Kidney capillary endothelial cell (primary cell): ENCODE data around the gene CALHM3.
"Not testable (repeated sequence)": the region's sequence is repeated elsewhere in the genome, so short reads cannot be mapped to it uniquely, and the experiment has no call there.

Source experiments
- DNase-seq: peaks from one replicate; pipeline ENCODE4 v3.0.0-alpha.2; 2018; ENCODE audit warnings: low spot score

The CALHM3 gene, protein sequence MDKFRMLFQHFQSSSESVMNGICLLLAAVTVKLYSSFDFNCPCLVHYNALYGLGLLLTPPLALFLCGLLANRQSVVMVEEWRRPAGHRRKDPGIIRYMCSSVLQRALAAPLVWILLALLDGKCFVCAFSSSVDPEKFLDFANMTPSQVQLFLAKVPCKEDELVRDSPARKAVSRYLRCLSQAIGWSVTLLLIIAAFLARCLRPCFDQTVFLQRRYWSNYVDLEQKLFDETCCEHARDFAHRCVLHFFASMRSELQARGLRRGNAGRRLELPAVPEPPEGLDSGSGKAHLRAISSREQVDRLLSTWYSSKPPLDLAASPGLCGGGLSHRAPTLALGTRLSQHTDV

DNA sequence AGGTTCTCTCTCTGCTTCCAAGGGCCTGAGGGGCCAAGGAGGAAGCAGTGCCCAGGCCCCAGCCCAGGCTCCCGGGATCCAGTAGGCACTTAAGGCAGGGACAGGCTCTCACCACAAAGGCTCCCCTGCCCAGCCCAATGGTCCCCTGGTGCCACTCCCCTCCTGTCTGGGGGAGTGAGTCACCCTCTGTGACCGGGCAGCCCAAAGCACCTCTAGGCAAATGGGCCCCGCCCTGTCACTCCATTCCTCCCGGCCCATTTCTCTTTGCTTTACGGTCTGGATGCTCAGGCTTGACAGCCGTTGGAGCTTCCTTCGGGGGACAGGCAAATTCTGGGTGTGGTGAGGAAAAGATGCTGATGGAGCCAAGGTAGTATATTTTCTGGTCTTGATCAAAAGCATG lies at the start of gene CALHM3:
CALHM3 (minus strand) TSS at position 106 of the 400 bp plus-strand sequence. CDS start 208 bp downstream, outside the sequence.
- DNase-seq, result no peak

DNA sequence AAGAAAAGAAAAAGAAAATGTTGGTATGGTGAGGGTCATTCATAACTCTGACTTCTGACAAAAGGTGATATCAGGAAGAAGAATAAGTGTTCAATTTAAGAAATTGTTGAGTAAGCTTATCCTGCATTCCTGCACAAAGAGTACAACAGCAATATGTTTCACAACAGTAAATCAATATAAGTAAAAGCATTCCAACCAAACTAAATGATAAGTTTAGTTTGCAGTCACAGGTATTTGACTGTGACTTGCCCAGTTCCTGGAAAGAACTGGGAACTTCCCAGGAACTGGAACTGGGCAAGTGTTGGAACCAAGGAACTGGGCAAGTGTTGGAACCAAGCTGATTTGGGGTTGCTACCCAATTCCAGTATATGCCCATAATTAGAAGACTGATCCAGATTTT lies 49.5 kb upstream of the CALHM3 start:
- DNase-seq, result no peak

DNA sequence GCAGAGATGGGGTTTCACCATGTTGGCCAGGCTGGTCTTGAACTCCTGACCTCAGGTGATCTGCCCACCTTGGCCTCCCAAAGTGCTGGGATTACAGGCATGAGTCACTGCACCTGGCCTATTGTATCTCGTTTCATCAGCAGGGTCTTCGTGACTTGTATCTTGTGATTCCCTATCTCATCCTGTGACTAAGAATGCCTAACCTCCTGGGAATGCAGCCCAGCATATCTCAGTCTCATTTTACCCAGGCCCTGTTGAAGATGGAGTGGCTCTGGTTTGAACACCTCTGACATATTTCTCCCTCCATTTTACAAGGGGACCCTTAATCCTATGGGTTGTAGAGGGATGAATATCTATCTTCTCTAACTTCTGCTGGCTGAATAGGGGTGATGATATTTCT lies 48.4 kb upstream of the CALHM3 start:
- DNase-seq, result peak; percentile 19

DNA sequence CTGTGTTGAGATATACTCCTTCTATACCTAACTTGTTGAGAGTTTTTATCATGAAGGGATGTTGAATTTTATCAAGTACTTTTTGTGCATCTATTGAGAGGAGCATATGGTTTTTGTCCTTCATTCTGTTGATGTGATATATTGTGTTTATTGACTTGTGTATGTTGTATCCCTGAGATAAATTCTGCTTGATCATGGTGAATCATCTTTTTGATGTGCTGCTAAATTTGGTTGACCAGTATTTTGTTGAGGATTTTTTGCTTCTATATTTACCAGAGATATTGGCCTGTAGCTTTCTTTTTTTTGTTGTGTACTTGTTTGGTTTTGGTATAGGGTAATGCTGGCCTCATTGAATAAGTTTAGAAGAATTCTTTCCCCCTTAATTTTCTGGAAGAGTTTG lies 46.9 kb upstream of the CALHM3 start:
- no peak for DNase-seq

DNA sequence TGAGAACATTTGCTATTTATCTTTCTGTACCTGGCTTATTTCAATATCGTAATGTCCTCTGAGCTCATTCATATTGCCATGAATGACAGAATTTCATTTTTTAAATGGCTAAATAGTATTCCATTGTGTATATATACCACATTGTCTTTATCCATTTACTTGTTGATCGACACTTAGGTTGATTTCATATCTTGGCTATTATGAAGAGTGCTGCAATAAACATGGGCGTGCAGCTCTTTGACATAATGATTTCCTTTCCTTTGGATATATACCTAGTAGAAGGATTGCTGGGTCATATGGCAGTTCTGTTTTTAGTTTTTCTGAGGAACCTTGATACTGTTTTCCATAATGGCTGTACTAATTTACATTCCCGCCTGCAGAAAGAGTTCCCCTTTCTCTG lies 44.6 kb upstream of the CALHM3 start:
- no peak for DNase-seq

DNA sequence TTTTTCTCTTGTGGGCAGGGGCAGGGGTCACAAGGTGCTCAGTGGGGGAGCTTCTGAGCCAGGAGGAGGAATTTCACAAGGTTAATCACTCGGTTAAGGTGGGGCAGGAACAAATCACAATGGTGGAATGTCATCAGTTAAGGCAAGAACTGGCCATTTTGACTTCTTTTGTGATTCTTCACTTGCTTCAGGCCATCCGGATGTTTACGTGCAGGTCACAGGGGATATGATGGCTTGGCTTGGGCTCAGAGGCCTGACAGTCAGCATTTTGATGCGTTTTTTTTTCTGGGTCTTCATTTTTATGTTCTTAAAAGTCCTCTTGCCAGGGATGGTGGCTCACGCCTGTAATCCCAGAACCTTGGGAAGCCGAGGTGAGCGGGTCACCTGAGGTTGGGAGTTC lies 43.0 kb upstream of the CALHM3 start:
- not testable (repeated sequence) for DNase-seq

DNA sequence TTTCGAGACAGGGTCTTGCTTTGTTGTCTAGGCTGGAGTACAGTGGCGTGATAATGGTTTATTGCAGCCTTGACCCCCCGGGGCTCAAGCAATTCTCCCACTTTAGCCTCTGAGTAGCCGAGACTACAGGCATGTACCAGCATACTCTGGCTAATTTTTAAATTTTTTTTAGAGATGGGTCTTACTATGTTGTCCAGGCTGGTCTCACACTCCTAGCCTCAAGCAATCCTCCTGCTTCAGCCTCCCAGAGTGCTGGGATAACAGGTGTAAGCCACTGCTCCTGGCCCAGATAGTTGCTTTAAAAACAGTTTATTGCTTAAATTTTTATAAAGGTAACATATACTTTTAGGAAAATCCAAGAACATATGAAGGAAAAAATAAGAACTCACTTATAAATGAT lies 40.8 kb upstream of the CALHM3 start:
- DNase-seq, result no peak

DNA sequence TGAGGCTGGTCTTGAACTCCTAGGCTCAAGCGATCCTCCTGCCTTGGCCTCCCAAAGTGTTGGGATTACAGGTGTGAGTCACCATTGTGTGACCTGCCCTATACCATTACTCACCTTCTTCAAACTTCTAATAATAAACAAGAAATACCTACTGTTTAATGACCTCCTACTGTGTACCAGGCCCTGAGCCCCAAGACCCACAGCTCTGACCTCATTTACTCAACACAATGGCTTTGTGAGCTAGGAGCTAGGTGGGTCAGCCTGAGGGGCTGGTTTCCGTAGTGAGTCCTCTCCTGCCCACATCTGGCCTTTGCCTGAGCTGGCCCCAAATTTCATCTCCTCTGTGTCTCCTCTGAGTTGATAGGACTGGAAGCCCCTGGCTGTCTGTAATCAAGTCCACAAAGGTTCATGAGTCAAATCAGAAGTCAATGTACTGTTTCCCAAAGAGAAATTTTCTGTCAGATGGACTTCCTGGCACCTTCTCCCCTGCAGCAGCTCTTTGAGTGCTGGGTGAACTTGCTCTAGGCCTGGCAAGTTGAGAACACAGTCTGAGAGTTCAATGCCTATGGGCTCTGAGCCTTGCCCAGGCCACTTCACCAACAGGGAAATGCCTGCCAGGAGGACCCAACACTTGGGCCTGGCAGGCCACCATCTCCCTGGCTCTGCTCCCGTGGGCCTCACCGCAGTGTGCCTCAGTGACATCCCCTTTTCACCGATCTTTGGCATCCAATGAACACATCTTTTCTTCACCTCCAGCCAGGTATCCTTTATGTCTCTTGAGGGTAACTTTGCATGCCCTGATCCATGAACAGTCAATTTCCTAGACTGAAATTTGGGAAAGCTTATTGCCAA lies 38.4 kb upstream of the CALHM3 start:
- DNase-seq, result no peak

DNA sequence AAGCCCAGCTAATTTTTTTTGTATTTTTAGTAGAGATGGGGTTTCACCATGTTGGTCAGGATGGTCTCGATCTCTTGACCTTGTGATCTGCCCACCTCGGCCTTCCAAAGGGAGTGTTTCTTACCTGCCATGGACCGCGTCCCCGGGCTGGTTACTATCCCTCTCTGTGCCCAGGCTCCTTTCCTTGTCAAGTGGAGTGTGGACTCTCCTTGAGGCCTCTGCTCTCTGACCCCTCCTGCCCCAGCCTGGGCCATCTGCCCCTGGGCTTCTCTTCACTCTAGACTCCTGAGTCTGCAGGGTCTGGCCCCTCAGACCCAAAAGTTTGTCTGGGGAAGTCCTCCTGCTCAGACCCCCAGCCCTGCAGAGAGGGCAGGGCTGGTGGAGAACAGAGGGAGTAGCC lies 35.2 kb upstream of the CALHM3 start:
- no peak for DNase-seq

DNA sequence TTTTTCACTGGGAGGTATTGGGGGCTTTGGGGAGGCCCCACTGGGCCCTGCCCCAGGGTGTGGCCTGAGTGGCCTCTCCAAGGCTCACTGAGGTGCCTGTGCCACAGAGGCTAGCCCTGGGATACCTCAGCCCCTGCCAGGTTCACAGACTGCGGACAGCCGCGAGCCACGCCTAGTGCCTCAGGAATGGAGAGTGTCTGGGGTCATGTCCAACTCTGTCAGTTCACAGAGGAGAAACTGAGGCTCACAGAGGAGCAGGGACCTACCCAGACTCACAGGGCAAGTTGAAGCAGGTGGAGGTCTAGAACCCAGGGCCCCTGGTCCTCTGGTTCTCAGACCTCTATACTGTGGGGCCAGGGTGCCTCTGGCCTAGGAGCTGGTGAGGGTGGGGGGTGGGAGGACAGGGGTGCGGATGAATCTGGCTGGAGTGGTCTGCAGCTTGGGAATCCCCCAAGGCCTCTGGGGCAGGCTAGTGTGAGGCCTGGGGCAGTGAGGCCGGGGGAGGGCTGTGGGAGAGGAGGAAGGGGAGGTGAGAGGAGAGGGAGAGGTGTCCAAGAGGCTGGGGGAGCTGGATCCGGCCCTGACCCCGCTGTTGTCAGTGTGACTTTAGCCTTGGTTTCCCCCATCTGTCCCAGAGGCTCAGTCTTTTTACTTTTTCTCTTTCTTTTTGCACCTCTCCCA lies 34.5 kb upstream of the CALHM3 start:
- no peak for DNase-seq

DNA sequence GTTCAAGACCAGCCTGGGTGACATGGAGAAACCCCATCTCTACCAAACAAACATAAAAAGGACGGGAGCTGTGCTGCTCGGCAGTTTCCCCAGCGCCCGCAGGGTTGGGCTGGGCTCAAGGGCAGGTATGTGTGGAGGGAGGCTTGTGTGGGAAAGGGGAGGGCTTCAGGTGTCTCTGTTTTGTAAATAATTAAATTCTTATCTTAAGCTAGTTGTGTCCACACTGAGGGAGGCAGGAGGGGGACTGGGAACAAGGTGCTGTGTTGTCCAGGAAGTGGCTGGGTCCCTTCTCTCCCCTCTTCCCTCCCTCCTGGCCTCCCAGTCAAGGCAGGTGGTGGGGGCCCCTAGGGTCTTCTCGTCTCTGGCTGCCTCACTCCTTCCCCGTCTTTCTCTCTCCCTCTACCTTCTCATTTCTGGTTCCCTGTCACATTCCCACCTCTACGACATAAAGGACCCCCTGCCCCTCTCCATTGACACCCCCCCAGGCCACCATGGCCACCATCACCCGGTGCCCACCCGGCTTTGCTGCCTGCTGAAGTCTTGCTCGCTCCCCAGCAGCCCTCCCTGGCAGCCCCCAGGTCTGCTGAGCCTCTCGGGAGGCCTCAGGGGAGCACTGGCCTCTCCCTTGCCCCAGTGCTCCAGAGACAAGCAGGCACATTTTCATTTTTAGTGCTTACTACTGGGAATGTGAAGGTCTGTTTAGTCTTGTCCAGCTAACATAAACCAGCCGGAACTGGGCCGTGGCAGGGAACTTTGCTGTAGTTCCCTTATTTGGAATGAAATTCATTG lies 33.7 kb upstream of the CALHM3 start:
- DNase-seq, result no peak

DNA sequence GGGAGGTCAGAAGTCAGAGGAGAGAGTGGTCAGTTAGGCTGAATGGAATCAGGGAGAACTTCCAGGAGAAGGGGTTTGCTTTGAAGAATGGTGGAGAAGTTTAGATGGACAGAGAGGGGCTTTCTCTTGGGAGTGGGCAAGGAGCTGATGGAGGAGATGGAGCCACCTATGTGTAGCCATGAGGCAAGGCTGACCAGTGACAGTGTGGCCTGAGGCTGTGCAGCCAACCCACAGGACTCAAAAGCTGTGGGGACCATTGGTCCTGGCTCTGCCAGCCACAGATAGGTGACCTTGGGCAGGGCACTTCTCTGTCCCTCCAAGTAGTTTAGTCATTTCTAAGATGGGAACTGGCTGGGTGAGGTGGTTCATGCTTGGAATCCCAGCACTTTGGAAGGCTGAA lies 33.1 kb upstream of the CALHM3 start:
- DNase-seq, result no peak

DNA sequence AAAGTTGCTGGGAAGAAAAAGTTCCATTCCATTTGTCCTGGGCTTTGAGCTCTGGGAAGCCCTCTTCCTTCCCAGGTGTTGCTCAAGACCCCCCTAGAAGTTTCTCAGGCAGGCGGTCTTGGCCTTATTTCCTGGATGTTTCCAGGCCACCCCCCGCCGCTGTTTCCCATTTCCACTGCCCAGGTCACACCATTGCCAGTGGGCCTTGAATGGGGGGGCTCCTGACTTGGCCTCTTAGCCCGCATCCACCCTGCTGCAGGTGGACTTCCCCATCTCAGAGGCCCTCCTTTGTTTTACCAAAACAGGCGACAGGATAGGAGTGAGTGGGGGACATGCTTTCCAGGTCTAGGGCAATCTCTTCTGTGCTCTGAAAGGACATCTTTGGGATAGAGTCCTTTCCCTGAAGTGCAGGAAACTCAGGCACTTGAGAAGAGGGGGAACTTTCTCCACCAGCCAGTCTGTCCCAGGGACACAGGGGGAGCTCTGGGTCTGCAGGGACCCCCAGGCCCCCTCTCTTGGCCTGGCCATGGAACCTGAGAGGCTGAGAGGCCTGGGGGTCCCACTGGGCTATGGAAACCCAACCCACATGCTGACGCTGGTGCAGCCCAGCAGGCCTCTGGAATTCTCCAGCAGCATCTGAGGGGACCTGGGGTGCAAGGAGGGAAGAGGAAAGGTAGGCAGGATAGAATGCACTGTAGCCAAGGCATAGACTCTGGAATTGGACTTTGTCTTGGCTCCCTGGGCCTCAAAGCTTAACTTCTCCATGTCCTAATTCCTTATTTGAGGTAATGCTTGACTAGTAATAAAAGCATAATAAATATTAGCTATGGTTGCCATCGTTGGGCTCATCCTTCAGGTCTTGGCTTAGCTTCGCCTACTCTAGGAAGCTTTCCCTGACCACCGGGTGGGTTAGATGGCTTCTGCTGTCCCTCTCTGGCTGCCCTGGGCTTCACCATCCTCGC lies 32.0 kb upstream of the CALHM3 start:
- DNase-seq, result no peak

DNA sequence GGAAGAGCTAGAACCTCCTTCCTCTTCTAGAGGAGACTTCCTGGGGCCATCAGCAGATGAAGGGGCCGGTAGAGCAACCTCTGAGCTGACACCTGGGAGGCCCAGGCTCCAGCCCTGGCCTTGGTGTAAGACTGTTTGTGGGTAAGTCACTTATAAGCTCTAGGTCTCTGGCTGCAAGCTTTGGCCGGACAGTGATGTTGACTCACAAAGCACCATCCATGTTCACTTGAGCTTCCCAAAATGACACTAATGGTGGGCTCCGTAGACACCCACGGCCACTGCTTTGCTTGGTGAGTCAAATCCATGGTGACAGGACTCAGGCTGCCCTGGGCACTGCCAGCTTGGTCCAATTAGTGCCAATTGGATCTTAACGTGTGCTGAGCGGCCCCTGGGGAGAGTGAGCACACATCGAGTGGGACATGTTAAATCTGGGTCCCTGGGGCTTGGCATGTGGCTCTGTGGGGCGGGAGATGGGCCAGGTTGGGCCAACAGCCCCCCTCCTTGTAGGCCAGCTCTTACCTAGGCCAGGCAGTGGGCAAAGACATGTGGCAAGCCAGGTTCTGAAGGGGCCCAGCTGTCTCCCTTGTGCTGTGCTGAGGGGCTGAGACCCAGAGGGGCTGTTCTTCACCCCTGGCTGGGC lies 31.1 kb upstream of the CALHM3 start:
- DNase-seq, result no peak

DNA sequence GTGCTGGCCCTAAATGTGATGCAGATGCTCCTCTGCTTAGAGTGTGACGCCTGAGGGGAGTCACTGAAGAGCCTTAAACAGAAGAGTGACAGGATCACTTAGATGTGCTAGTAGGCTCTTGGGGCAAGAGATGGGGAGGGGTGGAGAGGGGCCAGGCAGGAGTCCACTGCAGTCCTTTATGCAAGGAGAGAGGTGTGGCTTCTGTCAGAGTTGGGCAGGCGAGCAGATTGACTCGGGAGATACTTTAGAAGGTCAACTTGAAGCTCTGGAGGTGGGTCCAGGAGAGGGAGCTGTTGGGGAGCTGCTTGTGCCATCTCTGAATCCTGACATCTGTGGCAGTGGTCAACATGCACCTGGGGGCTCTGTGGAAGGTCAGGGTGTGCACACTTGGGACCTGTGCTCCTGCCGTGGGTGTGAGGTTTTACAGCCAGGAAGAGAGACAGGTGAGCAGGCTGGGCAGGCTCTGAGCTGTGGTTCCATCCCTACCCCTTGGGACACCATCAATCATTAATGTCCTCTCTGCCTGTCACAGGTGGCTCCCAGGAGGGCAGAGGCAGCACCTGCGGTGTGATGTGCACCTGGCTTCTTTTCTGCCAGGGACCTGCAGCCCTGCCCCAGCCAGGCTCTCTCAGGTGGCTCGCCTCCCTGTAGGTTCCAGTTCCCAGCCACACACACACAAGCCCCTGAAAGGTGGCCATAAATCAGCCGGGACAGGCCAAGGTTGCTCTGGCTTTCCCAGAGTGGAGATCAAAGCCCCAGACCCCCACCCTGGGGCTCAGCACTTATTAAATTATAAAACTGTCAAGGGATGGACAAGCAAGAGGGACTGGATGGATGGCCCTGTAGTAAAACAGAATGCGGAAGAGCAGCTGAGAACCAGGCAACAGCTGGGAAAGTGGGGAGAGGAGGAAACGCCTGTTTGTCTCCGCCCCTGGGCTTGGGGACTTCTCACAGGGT lies 28.5 kb upstream of the CALHM3 start:
- no peak for DNase-seq

DNA sequence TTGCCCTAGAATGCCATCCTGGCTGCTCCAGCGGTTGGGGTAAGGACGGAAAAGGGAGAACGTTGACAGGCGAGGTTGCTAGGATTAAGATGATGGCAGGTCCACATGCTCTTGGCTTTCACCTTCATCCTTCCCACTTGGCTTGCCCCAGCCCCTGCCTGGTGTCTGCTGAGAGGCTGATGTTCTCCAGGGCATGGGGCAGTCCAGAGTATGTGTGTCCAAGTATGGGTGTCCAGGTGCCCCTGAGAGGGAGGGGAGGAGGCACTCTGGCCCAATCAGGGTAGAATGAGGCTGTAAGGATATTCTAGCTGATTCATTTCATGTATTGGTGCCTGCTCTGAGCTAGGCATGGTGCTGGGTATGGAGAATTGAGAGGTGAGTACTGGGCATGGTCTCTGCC lies 27.0 kb upstream of the CALHM3 start:
- no peak for DNase-seq

DNA sequence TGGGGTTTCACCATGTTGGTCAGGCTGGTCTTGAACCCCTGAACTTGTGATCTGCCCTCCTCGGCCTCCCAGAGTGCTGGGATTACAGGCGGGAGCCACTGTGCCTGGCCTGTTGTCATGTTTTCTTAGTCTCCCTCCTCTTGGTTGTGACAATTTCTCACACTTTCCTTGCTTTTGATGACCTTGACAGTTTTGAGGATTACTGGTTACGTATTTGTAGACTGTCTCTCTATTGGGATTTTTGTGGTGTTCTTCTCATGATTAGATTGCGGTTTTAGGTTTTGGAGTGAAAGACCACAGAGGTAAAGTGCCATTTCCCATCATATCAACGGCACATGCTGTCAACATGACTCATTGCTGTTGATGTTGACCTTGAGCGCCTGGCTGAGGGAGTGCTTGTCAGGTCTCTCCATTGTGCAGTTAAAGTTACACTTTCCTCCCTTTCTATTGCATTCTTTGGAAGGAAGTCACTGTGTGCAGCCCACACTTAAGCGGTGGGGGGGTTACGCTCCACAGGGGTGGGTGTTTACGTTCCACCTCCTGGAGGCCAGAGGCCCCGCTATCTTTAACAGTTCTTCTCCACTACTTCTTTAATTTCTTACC lies 25.2 kb upstream of the CALHM3 start:
- peak; percentile 67 for DNase-seq

DNA sequence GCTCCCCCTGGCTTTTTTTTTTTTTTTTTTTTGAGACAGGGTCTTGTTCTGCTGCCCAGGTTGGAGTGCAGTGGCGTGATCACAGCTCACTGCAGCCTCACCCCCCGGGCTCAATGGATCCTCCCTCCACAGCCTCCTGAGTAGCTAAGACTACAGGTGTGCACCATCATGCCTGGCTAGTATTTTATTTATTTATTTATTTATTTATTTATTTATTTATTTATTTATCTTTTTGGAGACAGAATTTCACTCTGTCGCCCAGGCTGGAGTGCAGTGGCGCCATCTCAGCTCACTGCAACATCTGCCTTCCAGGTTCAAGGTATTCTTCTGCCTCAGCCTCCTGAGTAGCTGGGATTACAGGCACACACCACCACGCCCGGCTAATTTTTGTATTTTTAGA lies 24.7 kb upstream of the CALHM3 start:
- DNase-seq, result not testable (repeated sequence)
